Neural progenitor cell (in vitro differentiated cells): Measurements from ENCODE around the gene EP400. TPM values are rescaled to one million over a fixed set of nuclear protein-coding genes. Genes with fewer than 3 reads are reported as not detected.
"Not testable (repeated sequence)": the region's sequence is repeated elsewhere in the genome, so short reads cannot be mapped to it uniquely, and the experiment has no call there.

Source experiments
- DNase-seq: peaks from one replicate; pipeline ENCODE4 v3.0.0-alpha.2; 2016; ENCODE audit warnings: low spot score
- H2AFZ ChIP-seq: fragments of 200-600 bp; sonication (generic); replicated peaks from 2 replicates; pipeline ENCODE4 v1.6.1; 2016; ENCODE audit warnings: antibody characterized with exemption
- H3F3A ChIP-seq: fragments of 200-600 bp; sonication (generic); 2 replicates; pipeline ENCODE4 v1.6.1; 2016; ENCODE audit warnings: antibody characterized with exemption, low read depth
- H3K27ac ChIP-seq: fragments of 200-600 bp; sonication (generic); 2 replicates; pipeline ENCODE4 v1.5.1; 2016; ENCODE audit warnings: mild to moderate bottlenecking
- H3K27me3 ChIP-seq: fragments of 200-600 bp; sonication (generic); 2 replicates; pipeline ENCODE4 v1.6.1; 2016; ENCODE audit warnings: mild to moderate bottlenecking, moderate library complexity
- H3K36me3 ChIP-seq: fragments of 200-600 bp; sonication (generic); 2 replicates; pipeline ENCODE4 v1.5.1; 2016
- H3K4me1 ChIP-seq: fragments of 200-600 bp; sonication (generic); 2 replicates; pipeline ENCODE4 v1.6.1; 2016; ENCODE audit warnings: mixed run types
- H3K4me2 ChIP-seq: fragments of 200-600 bp; sonication (generic); 2 replicates; pipeline ENCODE4 v1.6.1; 2016
- H3K4me3 ChIP-seq: fragments of 200-600 bp; sonication (generic); 2 replicates; pipeline ENCODE4 v1.5.1; 2016
- H3K79me2 ChIP-seq: fragments of 200-600 bp; sonication (generic); 2 replicates; pipeline ENCODE4 v1.6.1; 2016; ENCODE audit warnings: low read depth
- H3K9ac ChIP-seq: fragments of 200-600 bp; sonication (generic); 2 replicates; pipeline ENCODE4 v1.6.1; 2016
- H3K9me3 ChIP-seq: fragments of 200-600 bp; sonication (generic); 2 replicates; pipeline ENCODE4 v1.5.1; 2016; ENCODE audit warnings: low read depth
- H4K20me1 ChIP-seq: fragments of 200-600 bp; sonication (generic); 2 replicates; pipeline ENCODE4 v1.6.1; 2016; ENCODE audit warnings: low read depth
- H3K27ac Mint-ChIP-seq: 3 replicates; pipeline ENCODE4 v1.8.0; 2021; ENCODE audit warnings: mixed read lengths
- H3K27me3 Mint-ChIP-seq: 2 replicates; pipeline ENCODE4 v1.8.0; 2022; ENCODE audit warnings: low read depth, mild to moderate bottlenecking, inconsistent platforms, moderate library complexity, mixed read lengths; ENCODE audit not compliant: insufficient read depth
- H3K36me3 Mint-ChIP-seq: 3 replicates; pipeline ENCODE4 v1.8.0; 2021; ENCODE audit warnings: mixed read lengths
- H3K4me1 Mint-ChIP-seq: 3 replicates; pipeline ENCODE4 v1.8.0; 2021; ENCODE audit warnings: mixed read lengths
- H3K4me3 Mint-ChIP-seq: 3 replicates; pipeline ENCODE4 v1.8.0; 2021; ENCODE audit warnings: mild to moderate bottlenecking, moderate library complexity, mixed read lengths
- H3K9me3 Mint-ChIP-seq: 3 replicates; pipeline ENCODE4 v1.8.0; 2020; ENCODE audit warnings: mixed read lengths
- EZH2 ChIP-seq: fragments of 200-600 bp; sonication (generic); IDR thresholded peaks from 2 replicates; pipeline ENCODE4 v1.6.1; 2017; ENCODE audit warnings: antibody characterized with exemption, mild to moderate bottlenecking, moderate library complexity
- EZH2phosphoT487 ChIP-seq: fragments of 200-600 bp; sonication (generic); IDR thresholded peaks from 2 replicates; pipeline ENCODE4 v1.6.1; 2017; ENCODE audit warnings: antibody characterized with exemption
- total RNA-seq: library from RNA; depleted of rRNA; stranded (reverse); fragments of >200 nt; gene quantifications from 2 replicates; pipeline ENCODE4 v1.2.3, GENCODE V29; 2015; ENCODE audit warnings: low replicate concordance
- TF ChIP-seq, protein P1 (sequence below): fragments of 200-600 bp; sonication (generic); IDR thresholded peaks from 2 replicates; pipeline ENCODE4 v1.5.1; 2017; ENCODE audit warnings: antibody characterized with exemption, mild to moderate bottlenecking

Gene EP400
- total RNA-seq, 1 donor from 2014 or later, result 16.3 TPM

DNA sequence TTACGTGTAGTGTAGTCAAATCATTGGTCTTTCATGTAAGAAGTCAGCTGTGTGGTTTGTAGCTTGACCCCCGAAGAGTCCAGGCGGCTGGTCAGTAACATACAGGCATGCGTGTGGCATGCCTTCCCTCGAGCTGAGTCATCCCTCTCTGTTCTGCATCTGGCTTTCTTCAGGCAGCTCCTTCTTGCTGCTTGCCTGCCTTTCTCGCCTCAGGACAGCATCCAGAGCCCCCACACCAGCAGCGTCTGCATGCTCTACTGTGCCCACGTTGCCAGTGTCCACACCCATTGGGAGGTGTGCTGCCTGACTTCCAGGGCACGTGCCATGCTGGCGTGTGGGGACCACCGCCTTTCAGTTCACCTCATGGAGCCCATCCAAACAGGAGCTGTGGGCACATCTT is 96.8 kb downstream of the EP400 start:
- Mint-ChIP-seq H3K27me3 (no peaks in the 10 kb centered on the region), H3K9me3 (peaks cover 3% of the 10 kb centered on the region), H3K27ac (peak overlapping the region; percentile 58), H3K4me3 (no peak overlapping the region), H3K4me1 (peaks cover 27% of the 10 kb centered on the region), H3K36me3 (peaks cover 58% of the 10 kb centered on the region)
- H3K4me2 ChIP-seq, result no peak overlapping the region
- H3K27ac ChIP-seq, result no peak overlapping the region
- DNase-seq, result no peak
- no peaks in the 10 kb centered on the region for H3K4me1 ChIP-seq
- no peaks in the 10 kb centered on the region for H4K20me1 ChIP-seq
- TF ChIP-seq, protein P1, sequence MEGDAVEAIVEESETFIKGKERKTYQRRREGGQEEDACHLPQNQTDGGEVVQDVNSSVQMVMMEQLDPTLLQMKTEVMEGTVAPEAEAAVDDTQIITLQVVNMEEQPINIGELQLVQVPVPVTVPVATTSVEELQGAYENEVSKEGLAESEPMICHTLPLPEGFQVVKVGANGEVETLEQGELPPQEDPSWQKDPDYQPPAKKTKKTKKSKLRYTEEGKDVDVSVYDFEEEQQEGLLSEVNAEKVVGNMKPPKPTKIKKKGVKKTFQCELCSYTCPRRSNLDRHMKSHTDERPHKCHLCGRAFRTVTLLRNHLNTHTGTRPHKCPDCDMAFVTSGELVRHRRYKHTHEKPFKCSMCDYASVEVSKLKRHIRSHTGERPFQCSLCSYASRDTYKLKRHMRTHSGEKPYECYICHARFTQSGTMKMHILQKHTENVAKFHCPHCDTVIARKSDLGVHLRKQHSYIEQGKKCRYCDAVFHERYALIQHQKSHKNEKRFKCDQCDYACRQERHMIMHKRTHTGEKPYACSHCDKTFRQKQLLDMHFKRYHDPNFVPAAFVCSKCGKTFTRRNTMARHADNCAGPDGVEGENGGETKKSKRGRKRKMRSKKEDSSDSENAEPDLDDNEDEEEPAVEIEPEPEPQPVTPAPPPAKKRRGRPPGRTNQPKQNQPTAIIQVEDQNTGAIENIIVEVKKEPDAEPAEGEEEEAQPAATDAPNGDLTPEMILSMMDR, result no peak
- TF ChIP-seq EZH2phosphoT487 (no peak), EZH2 (no peak)
- H3K9ac ChIP-seq, result no peak overlapping the region
- H3F3A ChIP-seq, result no peaks in the 10 kb centered on the region
- no peaks in the 10 kb centered on the region for H3K27me3 ChIP-seq
- no peak overlapping the region for H3K4me3 ChIP-seq
- no peaks in the 10 kb centered on the region for H3K9me3 ChIP-seq
- H3K36me3 ChIP-seq, result peaks cover 8% of the 10 kb centered on the region
- H2AFZ ChIP-seq, result no peak overlapping the region
- no peaks in the 10 kb centered on the region for H3K79me2 ChIP-seq

DNA sequence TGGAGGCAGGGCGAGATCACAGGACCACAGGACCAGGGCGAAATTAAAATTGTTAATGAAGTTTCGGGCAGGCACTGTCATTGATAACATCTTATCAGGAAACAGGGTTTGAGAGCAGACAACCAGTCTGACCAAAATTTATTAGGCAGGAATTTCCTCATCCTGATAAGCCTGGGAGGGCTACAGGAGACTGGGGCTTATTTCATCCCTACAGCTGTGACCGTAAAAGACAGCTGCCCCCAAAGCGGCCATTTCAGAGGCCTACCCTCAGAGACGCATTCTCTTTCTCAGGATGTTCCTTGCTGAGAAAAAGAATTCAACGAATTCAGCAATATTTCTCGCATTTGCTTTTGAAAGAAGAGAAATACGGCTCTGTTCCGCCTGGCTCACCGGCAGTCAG is 97.9 kb downstream of the EP400 start:
- H3K4me3 Mint-ChIP-seq, H4K20me1 ChIP-seq, H3K9me3 ChIP-seq, H3K27me3 ChIP-seq, H3K4me2 ChIP-seq, H2AFZ ChIP-seq, H3K9me3 Mint-ChIP-seq, H3K4me1 ChIP-seq, H3K36me3 ChIP-seq, H3K79me2 ChIP-seq, H3K9ac ChIP-seq, H3F3A ChIP-seq, H3K4me3 ChIP-seq, H3K27me3 Mint-ChIP-seq, H3K27ac ChIP-seq, DNase-seq: not testable (repeated sequence)
- peak overlapping the region; percentile 74 for H3K27ac Mint-ChIP-seq
- H3K36me3 Mint-ChIP-seq, result peaks cover 60% of the 10 kb centered on the region
- H3K4me1 Mint-ChIP-seq, result peaks cover 27% of the 10 kb centered on the region

DNA sequence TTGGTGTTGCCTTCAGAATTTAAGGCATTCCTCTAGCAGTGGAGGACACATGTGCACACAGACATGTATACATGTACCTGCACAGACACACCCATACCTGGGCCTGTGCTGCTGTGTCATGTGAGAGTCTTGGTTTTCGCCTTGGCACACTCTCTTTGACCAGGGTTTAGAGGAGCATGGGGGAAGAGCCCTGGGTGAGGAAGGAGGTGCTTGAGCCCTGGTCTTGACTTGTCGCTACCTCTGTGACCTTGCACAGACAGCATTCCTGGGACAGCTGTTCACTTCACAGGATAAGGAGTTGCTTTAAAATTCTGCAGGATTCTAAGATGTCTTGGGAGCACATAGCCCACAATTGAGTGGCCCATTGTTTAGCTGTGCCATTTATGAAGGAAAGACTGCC is 99.7 kb downstream of the EP400 start:
- Mint-ChIP-seq H3K36me3 (peaks cover 65% of the 10 kb centered on the region), H3K27ac (no peak overlapping the region), H3K4me3 (no peak overlapping the region), H3K4me1 (peaks cover 24% of the 10 kb centered on the region), H3K9me3 (peaks cover 3% of the 10 kb centered on the region), H3K27me3 (peaks cover under 1% of the 10 kb centered on the region)
- Histone ChIP-seq H3K27ac (no peak overlapping the region), H3K4me3 (no peak overlapping the region), H3K9me3 (no peaks in the 10 kb centered on the region), H3K4me2 (no peak overlapping the region), H3K36me3 (peaks cover 8% of the 10 kb centered on the region), H3K4me1 (no peaks in the 10 kb centered on the region), H4K20me1 (no peaks in the 10 kb centered on the region), H3K9ac (no peak overlapping the region), H2AFZ (no peak overlapping the region), H3K79me2 (no peaks in the 10 kb centered on the region), H3F3A (no peaks in the 10 kb centered on the region), H3K27me3 (no peaks in the 10 kb centered on the region)
- DNase-seq, result no peak
- TF ChIP-seq EZH2, result no peak
- TF ChIP-seq, protein P1, result no peak
- no peak for TF ChIP-seq EZH2phosphoT487

DNA sequence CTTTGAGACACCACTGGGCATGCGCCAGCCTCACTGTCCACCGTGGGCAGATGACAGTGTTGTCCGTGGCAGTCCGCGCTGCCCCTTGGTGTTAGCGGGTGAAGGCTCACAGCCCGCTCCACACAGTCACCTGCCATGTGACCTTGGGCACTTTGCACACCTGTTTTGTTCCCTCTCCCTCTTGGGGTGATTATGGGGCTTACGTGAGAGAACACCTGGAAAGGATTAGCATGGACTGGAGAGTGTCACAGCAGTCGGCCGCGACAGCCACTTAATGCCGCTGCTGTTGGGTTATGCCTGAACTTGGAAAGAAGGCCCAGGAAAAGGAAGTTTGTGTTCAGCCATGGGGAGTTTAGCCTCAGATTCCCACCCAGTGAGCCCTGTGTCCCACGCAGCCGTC is 100.1 kb downstream of the EP400 start:
- Histone ChIP-seq H3K27ac (no peak overlapping the region), H2AFZ (no peak overlapping the region), H4K20me1 (no peaks in the 10 kb centered on the region), H3K4me1 (no peaks in the 10 kb centered on the region), H3K27me3 (no peaks in the 10 kb centered on the region), H3F3A (no peaks in the 10 kb centered on the region), H3K9ac (no peak overlapping the region), H3K79me2 (no peaks in the 10 kb centered on the region), H3K4me2 (no peak overlapping the region), H3K36me3 (peaks cover 8% of the 10 kb centered on the region), H3K4me3 (no peak overlapping the region), H3K9me3 (no peaks in the 10 kb centered on the region)
- Mint-ChIP-seq H3K4me1 (peaks cover 24% of the 10 kb centered on the region), H3K4me3 (no peak overlapping the region), H3K9me3 (peaks cover 3% of the 10 kb centered on the region), H3K27ac (no peak overlapping the region), H3K27me3 (peaks cover 4% of the 10 kb centered on the region), H3K36me3 (peaks cover 62% of the 10 kb centered on the region)
- no peak for DNase-seq
- no peak for TF ChIP-seq EZH2phosphoT487
- TF ChIP-seq EZH2, result no peak
- TF ChIP-seq, protein P1, result no peak
